Frontal cortex (tissue), 4 donors: Measurements from ENCODE around the gene NES. TPM values are rescaled to one million over a fixed set of nuclear protein-coding genes. Genes with fewer than 3 reads are reported as not detected.

Experiments used
- DNase-seq, 2 donors: peaks; one replicate each; pipeline ENCODE4 v3.0.0; 2012; ENCODE audit warnings: low spot score in 2 of 2
- FAIRE-seq: peaks from 2 replicates; lab custom pipeline; 2012; peaks lifted over from hg19 to GRCh38; lab: Jason Lieb, UNC
- total RNA-seq: library from RNA; depleted of rRNA; stranded (reverse); fragments of >200 nt; gene quantifications from one replicate; pipeline ENCODE4 v1.2.3, GENCODE V29; 2014
- donor health status: control.
- donor health status: control.
- donor health status: control.

The NES gene
- total RNA-seq, 1 donor from 2014 or later: 43.2 TPM

GRCh38 chr1:156704930-156705320 lies 27.7 kb upstream of the NES start:
- FAIRE-seq: no peak

DNA sequence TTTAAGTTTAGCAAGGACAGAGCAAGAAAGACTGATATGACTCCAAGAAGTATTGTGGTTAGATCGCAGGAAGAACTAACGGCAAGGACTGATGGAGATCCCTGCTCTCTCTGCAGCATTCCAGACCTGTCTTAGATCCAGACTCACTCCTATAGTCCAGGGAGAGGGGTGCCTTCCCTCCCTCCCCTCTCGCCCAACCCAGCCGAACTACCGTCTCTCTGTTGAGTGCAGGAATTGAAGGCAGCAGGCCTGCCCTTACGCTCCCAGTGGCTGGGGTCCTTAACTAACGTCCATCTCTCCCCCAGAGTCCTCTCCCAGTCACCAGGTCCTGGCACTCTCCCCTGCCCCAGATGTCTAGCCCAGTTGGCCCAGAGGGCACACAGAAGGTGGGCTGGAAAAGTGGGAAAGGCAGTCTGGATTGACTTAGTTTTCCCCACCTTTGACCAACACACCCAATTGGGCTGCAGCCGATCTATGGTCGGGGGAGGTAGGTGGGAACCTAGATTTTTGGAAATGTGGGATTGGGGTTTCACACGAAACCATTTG lies 27.0 kb upstream of the NES start:
- FAIRE-seq: no peak
- DNase-seq: no peak

More at GRCh38 chr1:156704930-156705320, 27.7 kb upstream of the NES start:
- peak in 1 of 2 donors; percentile 71 for DNase-seq

- no peak for DNase-seq
- FAIRE-seq: no peak
Measured at GRCh38 chr1:156703741-156704140, 26.5 kb upstream of the NES start.

GRCh38 chr1:156703336-156703735 lies 26.1 kb upstream of the NES start:
- DNase-seq (no peak), FAIRE-seq (no peak)

GRCh38 chr1:156700736-156701531 lies 23.7 kb upstream of the NES start:
- DNase-seq (no peak), FAIRE-seq (no peak)

DNA sequence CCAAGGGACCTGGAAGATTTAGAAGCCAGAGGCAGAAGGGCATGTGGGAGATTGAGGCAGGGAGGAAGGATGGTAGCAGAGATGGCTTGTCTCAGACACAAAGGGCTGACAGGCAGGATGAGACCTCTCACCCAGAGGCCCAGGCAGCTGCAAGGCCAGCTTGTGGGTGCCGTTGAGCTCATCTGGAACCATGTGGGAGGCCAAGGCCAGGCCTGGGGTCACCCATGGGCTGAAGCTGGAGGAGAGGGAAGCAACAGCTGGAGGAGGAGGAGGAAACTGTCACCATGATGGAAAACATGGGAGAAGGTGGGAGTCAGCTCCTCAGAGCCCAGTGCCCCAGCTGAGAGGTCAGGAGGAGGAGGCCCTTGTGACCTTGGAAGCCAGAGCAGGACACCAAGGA lies 21.8 kb upstream of the NES start:
- DNase-seq: no peak
- FAIRE-seq: no peak

DNA sequence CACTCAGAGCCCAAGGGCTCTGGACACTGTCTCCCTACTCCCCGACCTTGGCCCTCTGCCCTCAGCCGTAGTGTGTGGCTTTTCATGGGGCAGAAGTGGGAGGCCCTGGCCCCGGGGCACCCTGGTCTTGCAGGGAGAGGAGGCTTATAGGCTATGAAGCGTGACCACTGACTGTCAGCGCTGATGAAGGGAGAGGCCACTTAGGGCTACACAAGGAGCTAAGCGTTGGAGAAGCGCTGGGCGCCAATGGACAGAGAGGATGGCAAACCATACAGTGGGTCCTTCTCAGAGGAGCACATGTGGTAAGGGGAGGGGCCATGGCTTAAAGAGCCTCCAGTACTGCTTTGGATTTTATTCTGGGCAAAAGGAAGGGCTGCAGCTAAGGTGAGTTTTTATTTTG lies 20.3 kb upstream of the NES start:
- FAIRE-seq (no peak), DNase-seq (no peak)

DNA sequence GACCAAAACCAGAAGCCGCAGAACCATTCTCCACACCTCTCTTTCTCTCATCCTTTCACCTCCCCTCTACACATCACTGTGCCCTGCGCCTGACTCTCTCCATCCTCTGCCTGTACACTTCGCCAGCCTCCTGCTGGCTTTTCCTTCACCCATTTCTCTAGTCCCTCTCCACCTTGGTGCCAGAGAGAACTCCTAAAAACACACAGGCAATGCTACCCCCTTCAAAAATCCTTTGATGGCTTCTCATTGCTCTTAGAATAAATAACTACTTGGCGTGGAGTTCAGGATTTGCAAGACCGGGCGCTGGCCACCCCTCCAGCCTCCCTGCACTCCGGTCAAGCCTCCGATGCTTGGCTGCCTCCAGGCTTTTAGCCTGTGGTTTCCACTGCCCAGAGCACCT lies 19.5 kb upstream of the NES start:
- FAIRE-seq (no peak), DNase-seq (no peak)

DNA sequence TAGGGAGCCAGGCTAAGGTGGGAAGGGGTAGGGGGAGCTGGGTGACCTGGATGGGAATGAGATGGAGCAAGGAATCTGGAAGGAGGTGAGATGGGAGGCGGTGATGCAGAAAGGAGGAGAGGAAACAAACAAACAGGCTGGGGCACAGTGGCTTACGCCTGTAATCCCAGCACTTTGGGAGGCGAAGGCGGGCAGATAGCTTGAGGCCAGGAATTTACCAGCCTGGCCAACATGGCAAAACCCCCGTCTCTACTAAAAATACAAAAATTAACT lies 17.4 kb upstream of the NES start:
- FAIRE-seq (no peak), DNase-seq (no peak)

DNA sequence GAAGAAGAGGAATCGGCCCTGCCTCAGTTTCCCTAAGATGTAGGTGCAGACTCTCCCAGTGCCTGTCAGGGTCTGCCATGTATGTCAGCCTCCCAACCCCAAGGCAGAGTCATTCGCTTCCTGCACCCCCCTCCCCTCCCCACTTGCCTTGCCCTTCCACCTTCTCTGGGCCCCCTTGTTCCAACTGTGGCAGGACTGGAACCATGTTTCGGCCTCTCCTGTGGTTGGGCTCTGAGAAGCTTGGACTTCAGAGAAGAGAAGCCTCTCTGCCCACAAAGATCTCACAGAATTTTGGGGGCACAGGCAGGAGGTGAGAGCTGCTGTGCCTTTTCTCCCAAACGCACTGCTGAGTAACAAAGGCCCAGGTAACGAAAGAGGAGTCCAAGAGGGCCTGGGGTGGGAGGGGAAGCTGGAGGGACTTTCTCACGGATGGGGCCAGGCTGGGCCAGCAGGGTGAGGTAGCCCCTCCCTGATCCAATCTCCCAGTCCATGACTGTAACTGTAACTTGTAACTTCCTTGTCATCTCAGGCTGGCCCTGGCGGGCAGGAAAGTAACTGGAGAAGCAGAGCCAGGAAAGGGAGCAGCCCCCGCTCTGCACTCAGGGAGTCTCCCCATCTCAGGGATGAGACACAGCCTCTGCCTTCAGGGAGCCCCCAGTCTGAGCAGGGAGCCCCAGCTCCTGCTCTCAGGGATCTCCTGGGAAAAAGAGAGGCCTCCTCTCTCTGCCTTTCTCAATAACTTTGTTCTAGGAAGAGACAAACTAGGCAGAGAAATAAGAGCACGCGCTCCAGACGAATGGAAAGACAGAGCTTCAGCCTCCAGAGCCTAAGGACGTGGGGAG lies 16.9 kb upstream of the NES start:
- DNase-seq (no peak), FAIRE-seq (no peak)

GRCh38 chr1:156692925-156693847 lies 16.0 kb upstream of the NES start:
- no peak for FAIRE-seq
- no peak for DNase-seq

DNA sequence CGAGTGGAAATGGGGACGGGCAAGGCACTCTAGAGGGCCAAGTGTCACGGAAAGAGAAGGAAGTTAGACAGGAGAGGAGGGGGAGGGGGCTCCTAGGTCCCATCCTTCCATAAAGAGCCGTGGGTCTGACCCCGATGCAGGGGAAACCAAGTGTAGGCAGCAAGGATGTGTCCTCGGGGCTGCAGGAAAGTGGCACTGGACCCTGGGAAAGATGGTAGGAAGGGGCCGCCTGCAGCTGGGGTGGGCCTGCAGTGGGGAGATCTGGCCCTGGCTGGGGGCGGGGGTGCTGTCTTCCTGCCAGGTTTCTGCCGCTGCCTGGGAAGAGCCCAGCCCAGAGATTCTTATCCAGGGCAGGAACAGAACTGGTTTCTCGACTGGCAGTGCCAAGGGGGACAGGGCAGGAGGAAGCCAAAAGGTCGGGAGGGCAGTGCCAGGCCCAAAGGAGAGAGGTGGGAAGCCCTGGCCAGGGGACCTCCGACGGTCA lies 15.3 kb upstream of the NES start:
- DNase-seq: no peak
- no peak for FAIRE-seq

GRCh38 chr1:156691665-156692440 lies 14.6 kb upstream of the NES start:
- DNase-seq: no peak

DNA sequence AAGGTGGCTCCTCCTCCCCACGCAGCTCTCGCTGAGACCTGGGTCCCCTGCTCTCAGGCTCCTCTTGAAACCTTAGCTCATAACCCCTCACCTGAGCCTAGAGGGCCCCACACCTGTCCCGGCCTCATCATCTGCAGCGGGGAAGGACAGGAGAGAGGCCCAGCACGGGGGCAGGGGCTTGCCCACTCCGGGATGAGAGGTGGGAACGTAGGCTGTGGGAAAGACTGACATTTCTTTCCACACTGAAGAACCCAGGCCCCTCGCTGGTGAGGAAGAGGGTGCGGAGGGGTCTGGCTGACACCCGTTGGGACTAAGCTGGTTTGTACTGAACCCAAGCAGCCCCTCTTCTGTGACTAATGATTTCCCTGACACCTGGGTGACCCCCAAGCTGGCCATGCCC lies 14.0 kb upstream of the NES start:
- FAIRE-seq: no peak

More at GRCh38 chr1:156691665-156692440, 14.6 kb upstream of the NES start:
- no peak for FAIRE-seq

GRCh38 chr1:156690675-156691036 lies 13.4 kb upstream of the NES start:
- DNase-seq: no peak
- no peak for FAIRE-seq

More for the DNA sequence above, 14.0 kb upstream of the NES start:
- DNase-seq: no peak

DNA sequence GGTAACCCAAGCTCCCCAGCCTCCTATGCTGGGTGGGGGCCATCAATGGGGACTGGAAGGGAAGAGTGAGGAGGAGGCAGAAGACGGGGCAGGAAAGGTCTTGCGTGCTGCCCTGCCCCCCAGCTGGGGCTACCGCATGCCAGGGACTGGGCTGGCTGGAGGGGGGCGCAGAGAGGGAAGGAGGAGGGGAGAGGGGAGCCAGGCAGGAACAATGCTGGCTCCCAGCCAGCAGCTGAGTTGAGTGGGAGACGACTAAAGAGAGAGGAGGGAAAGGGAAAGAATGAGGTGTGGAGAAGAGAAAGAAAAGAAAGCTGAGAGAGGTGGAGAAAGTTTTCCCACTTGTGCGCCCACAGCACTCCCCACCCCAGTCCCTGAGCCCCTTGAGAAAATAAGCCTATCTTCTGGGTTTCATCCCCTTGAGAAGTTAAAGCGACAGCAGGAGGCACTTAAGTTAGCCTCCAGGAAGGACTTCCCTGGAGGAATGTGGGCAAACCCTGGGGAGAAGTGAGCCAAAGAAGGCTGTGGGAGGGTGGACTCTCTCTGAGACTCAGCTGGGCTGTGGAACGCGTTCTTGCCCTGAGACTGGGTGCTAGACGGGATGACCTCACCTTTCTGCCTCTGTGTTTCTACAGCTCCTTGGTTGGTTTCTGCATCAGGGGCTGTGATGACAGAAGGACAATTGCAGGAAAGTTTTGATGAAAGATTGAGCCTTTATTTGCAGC lies 12.9 kb upstream of the NES start:
- no peak for FAIRE-seq
- DNase-seq: no peak

- no peak for FAIRE-seq
Measured at GRCh38 chr1:156689035-156689952, 12.1 kb upstream of the NES start.

More at GRCh38 chr1:156689035-156689952, 12.1 kb upstream of the NES start:
- peak; percentile 64 to 86 for DNase-seq
